Loucy (cell line): ENCODE results near the gene SELENOS.

Source experiments
- H2AFZ ChIP-seq: fragments of 200-600 bp; sonication (generic); 2 replicates; pipeline ENCODE4 v1.6.0; 2016; ENCODE audit warnings: antibody characterized with exemption, mild to moderate bottlenecking, low read length, moderate library complexity
- H3F3A ChIP-seq: fragments of 200-600 bp; 2 replicates; pipeline ENCODE4 v1.6.0; 2016; ENCODE audit warnings: antibody characterized with exemption, low read depth, mild to moderate bottlenecking
- H3K27me3 ChIP-seq: fragments of 200-600 bp; sonication (generic); 2 replicates; pipeline ENCODE4 v1.6.1; 2014; ENCODE audit warnings: low read length, mild to moderate bottlenecking; ENCODE audit not compliant: insufficient read depth, poor library complexity, severe bottlenecking
- H3K36me3 ChIP-seq: fragments of 200-600 bp; sonication (generic); 2 replicates; pipeline ENCODE4 v1.6.1; 2016; ENCODE audit warnings: low read length; ENCODE audit not compliant: insufficient read depth
- H3K4me1 ChIP-seq: fragments of 200-600 bp; sonication (generic); 2 replicates; pipeline ENCODE4 v1.5.1; 2014; ENCODE audit warnings: low read length, mild to moderate bottlenecking; ENCODE audit not compliant: insufficient read depth, poor library complexity, severe bottlenecking
- H3K4me2 ChIP-seq: fragments of 200-600 bp; sonication (generic); 2 replicates; pipeline ENCODE4 v1.6.0; 2014; ENCODE audit warnings: antibody characterized with exemption, low read length, low read depth, mild to moderate bottlenecking; ENCODE audit not compliant: poor library complexity, severe bottlenecking
- H3K4me3 ChIP-seq: fragments of 200-600 bp; sonication (generic); 2 replicates; pipeline ENCODE4 v1.5.1; 2014; ENCODE audit warnings: low read length, mild to moderate bottlenecking, mixed read lengths; ENCODE audit not compliant: poor library complexity, severe bottlenecking
- H3K79me2 ChIP-seq: fragments of 200-600 bp; sonication (generic); 2 replicates; pipeline ENCODE4 v1.6.1; 2014; ENCODE audit warnings: low read length; ENCODE audit not compliant: insufficient read depth
- H3K9ac ChIP-seq: fragments of 200-600 bp; sonication (generic); 2 replicates; pipeline ENCODE4 v1.6.0; 2014; ENCODE audit warnings: mild to moderate bottlenecking, low read depth, low read length, moderate library complexity; ENCODE audit not compliant: poor library complexity, severe bottlenecking
- H3K9me2 ChIP-seq: fragments of 200-600 bp; sonication (generic); replicated peaks from 2 replicates; pipeline ENCODE4 v1.6.1; 2016; ENCODE audit warnings: low read depth, low read length, mixed read lengths
- H3K9me3 ChIP-seq: fragments of 200-600 bp; sonication (generic); 2 replicates; pipeline ENCODE4 v1.6.1; 2014; ENCODE audit warnings: mild to moderate bottlenecking, antibody characterized with exemption, low read length, low read depth; ENCODE audit not compliant: insufficient read depth
- H4K20me1 ChIP-seq: fragments of 200-600 bp; sonication (generic); 2 replicates; pipeline ENCODE4 v1.6.0; 2014; ENCODE audit warnings: antibody characterized with exemption, low read length, mild to moderate bottlenecking; ENCODE audit not compliant: insufficient read depth, poor library complexity, severe bottlenecking
- CTCF ChIP-seq: fragments of 200-600 bp; sonication (generic); conservative IDR thresholded peaks from 2 replicates; pipeline ENCODE4 v1.5.1; 2014; ENCODE audit warnings: mild to moderate bottlenecking, antibody characterized with exemption, low read length
- EZH2phosphoT487 ChIP-seq: fragments of 200-600 bp; IDR thresholded peaks from 2 replicates; pipeline ENCODE4 v1.6.1; 2018; ENCODE audit warnings: antibody characterized with exemption, mild to moderate bottlenecking, moderate library complexity, borderline replicate concordance

The SELENOS gene

GRCh38 chr15:101307048-101307896 lies 30.0 kb upstream of the SELENOS start:
- H3K9me2 ChIP-seq: no peaks in the 10 kb centered on the region
- H4K20me1 ChIP-seq: no peaks in the 10 kb centered on the region
- no peak overlapping the region for H3K4me2 ChIP-seq
- H3K36me3 ChIP-seq: no peaks in the 10 kb centered on the region
- no peaks in the 10 kb centered on the region for H3K27me3 ChIP-seq
- TF ChIP-seq CTCF: no peak
- TF ChIP-seq EZH2phosphoT487: no peak
- no peak overlapping the region for H2AFZ ChIP-seq
- no peaks in the 10 kb centered on the region for H3F3A ChIP-seq
- H3K9ac ChIP-seq: no peak overlapping the region
- H3K79me2 ChIP-seq: no peaks in the 10 kb centered on the region
- no peaks in the 10 kb centered on the region for H3K9me3 ChIP-seq
- no peaks in the 10 kb centered on the region for H3K4me1 ChIP-seq
- H3K4me3 ChIP-seq: no peak overlapping the region

GRCh38 chr15:101306341-101307047 lies 29.2 kb upstream of the SELENOS start:
- H2AFZ ChIP-seq: no peak overlapping the region
- H4K20me1 ChIP-seq: no peaks in the 10 kb centered on the region
- H3K4me2 ChIP-seq: no peak overlapping the region

GRCh38 chr15:101305820-101306255 lies 28.6 kb upstream of the SELENOS start:
- no peak for TF ChIP-seq CTCF
- no peak for TF ChIP-seq EZH2phosphoT487
- H3K9me2 ChIP-seq: no peaks in the 10 kb centered on the region
- no peaks in the 10 kb centered on the region for H3F3A ChIP-seq
- H3K9me3 ChIP-seq: no peaks in the 10 kb centered on the region
- H3K27me3 ChIP-seq: no peaks in the 10 kb centered on the region
- H4K20me1 ChIP-seq: no peaks in the 10 kb centered on the region
- no peaks in the 10 kb centered on the region for H3K36me3 ChIP-seq
- no peak overlapping the region for H2AFZ ChIP-seq
- no peak overlapping the region for H3K9ac ChIP-seq
- no peaks in the 10 kb centered on the region for H3K4me1 ChIP-seq
- H3K4me2 ChIP-seq: no peak overlapping the region
- no peaks in the 10 kb centered on the region for H3K79me2 ChIP-seq
- no peak overlapping the region for H3K4me3 ChIP-seq

More at GRCh38 chr15:101306341-101307047, 29.2 kb upstream of the SELENOS start:
- no peak overlapping the region for H3K9ac ChIP-seq
- no peaks in the 10 kb centered on the region for H3K79me2 ChIP-seq
- H3K27me3 ChIP-seq: no peaks in the 10 kb centered on the region
- no peaks in the 10 kb centered on the region for H3K9me2 ChIP-seq
- H3K36me3 ChIP-seq: no peaks in the 10 kb centered on the region
- no peaks in the 10 kb centered on the region for H3K4me1 ChIP-seq
- no peak for TF ChIP-seq CTCF
- TF ChIP-seq EZH2phosphoT487: no peak
- no peaks in the 10 kb centered on the region for H3K9me3 ChIP-seq
- no peak overlapping the region for H3K4me3 ChIP-seq
- H3F3A ChIP-seq: no peaks in the 10 kb centered on the region
